ENCODE measurements around the gene NUP88.
A peak's percentile ranks its signal among the peaks of the same experiment; 100 is the strongest.

The NUP88 gene

DNA sequence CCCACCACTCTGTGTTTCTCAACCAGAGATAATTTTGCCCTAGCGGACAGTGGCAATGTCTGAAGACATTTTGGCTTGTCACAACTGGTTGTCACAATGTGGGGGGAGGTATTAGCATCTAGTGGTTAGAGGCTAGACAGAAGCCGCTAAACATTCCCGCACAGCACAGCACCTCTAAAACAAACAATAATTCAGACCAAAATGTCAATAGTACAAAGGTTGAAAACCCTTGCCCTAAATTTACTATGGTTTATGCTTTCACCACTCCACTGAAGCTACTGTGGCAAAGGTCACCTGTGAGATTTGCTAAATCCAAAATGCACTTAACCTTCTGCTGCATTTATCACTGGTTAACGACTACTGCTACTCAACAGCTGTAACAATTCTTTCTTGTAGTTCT, 14.1 kb downstream of the NUP88 start:
- TF ChIP-seq, protein P1, sequence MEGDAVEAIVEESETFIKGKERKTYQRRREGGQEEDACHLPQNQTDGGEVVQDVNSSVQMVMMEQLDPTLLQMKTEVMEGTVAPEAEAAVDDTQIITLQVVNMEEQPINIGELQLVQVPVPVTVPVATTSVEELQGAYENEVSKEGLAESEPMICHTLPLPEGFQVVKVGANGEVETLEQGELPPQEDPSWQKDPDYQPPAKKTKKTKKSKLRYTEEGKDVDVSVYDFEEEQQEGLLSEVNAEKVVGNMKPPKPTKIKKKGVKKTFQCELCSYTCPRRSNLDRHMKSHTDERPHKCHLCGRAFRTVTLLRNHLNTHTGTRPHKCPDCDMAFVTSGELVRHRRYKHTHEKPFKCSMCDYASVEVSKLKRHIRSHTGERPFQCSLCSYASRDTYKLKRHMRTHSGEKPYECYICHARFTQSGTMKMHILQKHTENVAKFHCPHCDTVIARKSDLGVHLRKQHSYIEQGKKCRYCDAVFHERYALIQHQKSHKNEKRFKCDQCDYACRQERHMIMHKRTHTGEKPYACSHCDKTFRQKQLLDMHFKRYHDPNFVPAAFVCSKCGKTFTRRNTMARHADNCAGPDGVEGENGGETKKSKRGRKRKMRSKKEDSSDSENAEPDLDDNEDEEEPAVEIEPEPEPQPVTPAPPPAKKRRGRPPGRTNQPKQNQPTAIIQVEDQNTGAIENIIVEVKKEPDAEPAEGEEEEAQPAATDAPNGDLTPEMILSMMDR (IDR thresholded peaks at IDR 0.05; ENCODE audit: low read depth, low read length), result no peak
- DNase-seq (ENCODE audit: low read depth, low spot score), result no peak
- no peak overlapping the region for H3K4me3 ChIP-seq (ENCODE audit: low read depth, low read length)
- in situ Hi-C loops (cut with HindIII; ENCODE audit: low sequenced_read_pairs), result no loop called here

DNA sequence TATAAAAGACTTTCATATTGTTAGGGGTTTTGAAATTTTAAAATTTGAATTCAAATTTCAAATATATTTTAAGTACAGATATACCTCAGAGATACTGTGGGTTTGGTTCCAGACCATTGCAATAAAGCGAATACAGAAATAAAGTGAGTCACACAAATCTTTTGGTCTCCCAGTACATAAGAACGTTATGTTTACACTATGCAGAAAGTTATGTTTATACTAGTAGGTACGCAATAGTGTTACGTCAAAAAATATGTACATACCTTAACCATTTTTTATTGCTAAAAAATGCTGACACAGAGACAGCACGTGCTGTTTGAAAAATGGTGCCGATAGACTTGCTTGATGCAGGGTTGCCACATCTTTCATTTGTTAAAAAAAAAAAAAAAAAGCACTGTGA, 19.7 kb downstream of the NUP88 start:
- TF ChIP-seq, protein P1 (IDR thresholded peaks at IDR 0.05; ENCODE audit: low read depth, low read length), result no peak
- H3K4me3 ChIP-seq (ENCODE audit: low read depth, low read length), result no peak overlapping the region
- in situ Hi-C loops (cut with HindIII; ENCODE audit: low sequenced_read_pairs), result no loop called here
- no peak for DNase-seq (ENCODE audit: low read depth, low spot score)

DNA sequence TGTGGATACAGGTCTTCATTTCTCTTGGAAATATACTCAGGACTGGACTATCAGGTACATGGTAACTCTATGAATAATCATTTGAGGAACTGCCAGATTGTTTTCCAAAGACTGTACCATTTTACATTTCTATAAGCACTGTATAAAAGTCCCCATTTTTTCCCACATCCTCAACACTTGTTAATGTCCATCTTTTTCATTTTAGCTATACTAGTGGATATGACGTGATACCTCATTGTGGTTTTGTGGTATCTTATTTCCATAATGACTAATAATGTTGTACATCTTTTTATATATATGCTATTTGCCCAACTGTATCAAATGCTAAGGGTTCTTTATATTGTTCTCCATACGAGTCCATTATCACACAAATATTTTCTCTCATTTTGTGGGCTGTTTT, 22.9 kb downstream of the NUP88 start:
- DNase-seq (ENCODE audit: low read depth, low spot score), result no peak
- TF ChIP-seq, protein P1 (IDR thresholded peaks at IDR 0.05; ENCODE audit: low read depth, low read length), result no peak
- in situ Hi-C loops (cut with HindIII; ENCODE audit: low sequenced_read_pairs), result no loop called here

DNA sequence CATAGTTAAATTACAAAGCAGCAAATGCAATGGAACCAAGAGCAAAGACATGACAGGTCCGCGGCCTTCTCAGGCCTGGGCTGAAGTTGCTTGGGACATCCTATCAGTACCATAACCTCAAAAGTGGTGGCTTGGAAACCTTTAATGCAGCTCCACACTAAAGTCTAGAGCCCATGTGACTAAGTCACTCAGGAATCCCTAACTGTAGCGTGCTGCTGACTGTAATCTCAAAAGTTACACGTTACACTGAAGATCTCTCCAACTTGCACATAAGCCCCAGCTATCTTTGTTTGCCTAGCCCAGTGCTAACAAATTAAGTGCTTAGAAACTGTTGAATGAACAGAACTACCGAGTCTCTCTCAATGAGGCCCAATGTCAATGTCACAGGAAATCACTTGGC, 27.8 kb downstream of the NUP88 start:
- in situ Hi-C loops (cut with HindIII; ENCODE audit: low sequenced_read_pairs), result no loop called here
- no peak for DNase-seq (ENCODE audit: low read depth, low spot score)
- H3K4me3 ChIP-seq (ENCODE audit: low read depth, low read length), result no peak overlapping the region
- TF ChIP-seq, protein P1 (IDR thresholded peaks at IDR 0.05; ENCODE audit: low read depth, low read length), result no peak

More for the DNA sequence above, 22.9 kb downstream of the NUP88 start:
- no peak overlapping the region for H3K4me3 ChIP-seq (ENCODE audit: low read depth, low read length)

DNA sequence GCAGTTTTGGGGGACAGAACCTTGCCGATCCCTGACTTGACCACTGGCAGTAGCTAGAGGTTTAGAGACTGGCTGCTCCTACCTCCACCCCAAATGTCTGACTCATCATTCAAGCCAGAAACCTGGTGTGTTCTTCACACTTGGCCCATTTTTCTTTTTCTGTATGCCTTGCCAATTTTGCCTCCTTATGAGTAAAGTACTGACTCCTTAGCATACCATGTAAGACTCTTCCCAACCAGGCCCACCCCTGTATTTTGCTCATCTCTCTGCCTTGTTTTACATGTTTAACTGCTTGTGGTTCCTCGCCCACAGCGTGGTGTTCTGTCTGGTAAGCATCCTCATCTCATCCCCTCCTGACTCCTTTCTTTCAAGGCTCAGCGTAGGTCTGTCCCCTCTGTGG, 37.9 kb downstream of the NUP88 start:
- TF ChIP-seq, protein P1 (IDR thresholded peaks at IDR 0.05; ENCODE audit: low read depth, low read length), result no peak
- in situ Hi-C loops (cut with HindIII; ENCODE audit: low sequenced_read_pairs), result no loop called here
- no peak overlapping the region for H3K4me3 ChIP-seq (ENCODE audit: low read depth, low read length)
- peak; percentile 13 for DNase-seq (ENCODE audit: low read depth, low spot score)

DNA sequence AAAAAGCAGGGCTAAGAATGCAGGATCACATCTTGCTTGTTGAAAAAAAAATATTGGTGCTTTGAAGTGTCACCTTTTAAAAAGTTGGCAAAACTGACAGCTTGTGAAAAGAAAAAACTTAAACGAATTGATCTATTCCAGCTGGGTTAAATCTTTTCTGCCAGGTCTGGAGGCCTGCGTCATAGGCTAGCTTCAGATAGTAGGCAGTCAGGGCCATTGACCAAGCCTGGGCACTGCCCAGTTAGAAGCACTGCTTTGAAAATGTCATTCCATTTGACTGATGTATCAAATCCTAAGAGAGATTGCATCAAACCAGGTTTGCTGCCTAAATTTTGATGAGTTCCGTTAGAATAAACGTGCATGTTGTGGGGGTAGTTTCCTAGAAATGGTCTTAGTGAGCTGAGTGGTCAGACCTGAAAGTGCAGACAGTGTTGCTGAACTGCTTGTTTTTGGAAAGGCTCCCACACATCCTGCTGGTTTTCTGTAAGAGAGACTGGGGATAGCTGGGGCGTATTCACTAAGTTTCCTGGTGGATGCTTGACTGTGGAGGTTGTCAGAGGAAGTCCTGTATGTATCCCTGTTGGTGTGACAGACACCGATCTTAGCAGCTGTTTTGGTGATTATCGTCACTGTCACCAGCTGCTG, 38.8 kb downstream of the NUP88 start:
- in situ Hi-C loops (cut with HindIII; ENCODE audit: low sequenced_read_pairs), result no loop called here
- no peak for DNase-seq (ENCODE audit: low read depth, low spot score)
- H3K4me3 ChIP-seq (ENCODE audit: low read depth, low read length), result no peak overlapping the region
- TF ChIP-seq, protein P1 (IDR thresholded peaks at IDR 0.05; ENCODE audit: low read depth, low read length), result no peak

Measured in astrocyte of the spinal cord (primary cell).